Measurements from ENCODE around the gene PPM1J.
"Not testable (repeated sequence)": the region's sequence is repeated elsewhere in the genome, so short reads cannot be mapped to it uniquely, and the experiment has no call there.

The PPM1J gene

GRCh38 chr1:112721966-112722524, 6.9 kb upstream of the PPM1J start:
- DNase-seq = no peak

- not testable (repeated sequence) for DNase-seq
These were observed 6.2 kb upstream of the PPM1J start for GRCh38 chr1:112721294-112721693.

DNA sequence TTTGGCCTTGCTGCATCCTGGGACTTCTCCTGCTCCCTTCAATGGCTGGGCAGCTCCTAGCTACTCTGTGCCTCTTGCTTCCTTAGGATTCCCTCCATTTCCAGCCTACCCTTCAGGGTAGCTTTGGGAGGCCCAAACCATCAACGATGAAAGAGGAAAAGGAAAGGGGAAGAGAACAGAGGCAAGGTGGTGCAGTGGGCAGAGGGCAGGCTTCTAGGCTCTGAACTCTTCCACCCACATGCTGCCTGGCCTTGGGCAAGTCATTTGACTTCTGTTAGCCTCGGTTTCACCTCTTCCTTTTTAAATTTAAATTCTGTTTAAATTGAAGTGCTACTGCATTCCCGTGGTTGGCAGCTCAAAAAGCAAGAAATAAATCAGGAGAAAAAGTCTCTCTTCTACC, 5.7 kb upstream of the PPM1J start:
- no peak for DNase-seq

GRCh38 chr1:112719706-112720105, 4.6 kb upstream of the PPM1J start:
- no peak for DNase-seq

GRCh38 chr1:112718691-112719418, 3.7 kb upstream of the PPM1J start:
- peak; percentile 67 for DNase-seq

- DNase-seq = no peak
These were observed 2.2 kb upstream of the PPM1J start for GRCh38 chr1:112717263-112717873.

DNA sequence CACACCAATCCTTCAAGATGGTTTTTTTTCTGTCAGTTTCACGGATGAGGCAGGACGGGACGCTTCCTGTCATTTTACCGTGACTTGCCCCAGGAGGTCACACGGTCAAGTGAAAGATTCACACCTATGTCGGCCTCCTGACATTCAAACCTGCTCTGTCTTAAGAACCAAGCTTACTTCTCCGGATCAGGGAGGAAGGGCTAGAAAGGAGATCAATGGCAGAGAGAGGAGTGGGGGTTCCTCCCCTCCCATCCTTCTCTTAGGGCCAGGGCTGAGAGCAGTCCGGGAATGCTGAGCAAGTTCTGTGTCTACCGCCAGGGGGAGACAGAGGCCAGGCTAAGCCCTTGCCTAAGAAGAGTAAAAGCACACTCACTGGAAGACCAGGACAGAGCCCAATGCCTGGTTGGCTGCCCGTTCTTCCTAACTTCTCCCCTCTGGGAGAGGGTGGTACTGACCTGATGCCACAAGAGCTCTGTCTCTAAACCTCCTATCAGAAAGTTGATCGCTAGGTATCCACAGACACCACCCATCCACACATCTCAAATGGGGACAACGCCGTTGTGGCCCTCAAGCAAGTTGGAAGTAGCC, 1.1 kb upstream of the PPM1J start:
- DNase-seq = peak; percentile 89

- no peak for DNase-seq
These were observed 544 bp downstream of the PPM1J start for GRCh38 chr1:112714313-112715263.

GRCh38 chr1:112713466-112714312, 1.4 kb downstream of the PPM1J start:
- no peak for DNase-seq

DNA sequence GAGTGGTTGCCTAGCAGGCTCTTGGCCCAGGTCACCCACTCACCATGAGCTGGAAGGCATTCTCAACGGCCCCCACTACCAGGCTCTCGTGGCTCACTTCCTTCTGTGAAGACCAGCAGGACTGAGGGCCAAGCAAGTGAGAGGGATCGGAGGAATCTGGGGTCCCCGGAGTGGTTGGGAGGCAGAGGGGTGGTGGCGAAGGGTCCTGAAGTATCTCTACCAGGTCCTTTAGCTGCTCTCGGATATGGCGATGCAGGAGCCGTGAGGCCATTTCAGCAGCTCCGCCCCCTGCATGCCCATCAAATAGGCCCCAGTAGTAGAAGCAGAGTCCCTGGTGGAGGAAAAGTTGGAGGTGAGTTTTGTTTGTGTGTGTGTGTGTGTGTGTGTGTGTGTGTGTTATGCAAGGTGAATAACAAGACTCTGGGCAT, 2.4 kb downstream of the PPM1J start:
- no peak for DNase-seq

- no peak for DNase-seq
These were observed 2.9 kb downstream of the PPM1J start for GRCh38 chr1:112712191-112712590.

DNA sequence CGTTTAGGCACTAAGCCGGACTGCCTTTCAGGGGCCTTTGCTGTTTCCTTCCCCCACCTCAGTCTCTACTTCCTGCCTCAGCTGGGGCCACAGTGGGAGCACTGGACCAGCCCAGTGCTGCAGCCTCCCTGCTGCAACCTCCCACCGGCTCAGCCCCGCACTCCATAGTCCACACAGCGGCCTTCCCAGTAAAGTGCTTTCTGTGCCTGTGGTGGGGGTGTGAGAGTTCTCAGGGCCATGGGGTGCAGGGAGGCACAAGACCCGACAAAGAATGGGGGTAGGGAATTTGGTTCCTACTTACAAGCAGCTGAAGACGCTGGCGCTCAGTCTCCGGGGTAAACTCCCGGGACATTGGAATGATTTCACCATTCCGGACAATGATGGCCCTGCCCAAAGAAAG, 3.5 kb downstream of the PPM1J start:
- no peak for DNase-seq

GRCh38 chr1:112711041-112711440, 4.1 kb downstream of the PPM1J start:
- DNase-seq = no peak

GRCh38 chr1:112710586-112710985, 4.5 kb downstream of the PPM1J start:
- DNase-seq = no peak

GRCh38 chr1:112710159-112710558, 5.0 kb downstream of the PPM1J start:
- DNase-seq = no peak

- DNase-seq = no peak
These were observed 6.6 kb downstream of the PPM1J start for GRCh38 chr1:112708489-112708888.

DNA sequence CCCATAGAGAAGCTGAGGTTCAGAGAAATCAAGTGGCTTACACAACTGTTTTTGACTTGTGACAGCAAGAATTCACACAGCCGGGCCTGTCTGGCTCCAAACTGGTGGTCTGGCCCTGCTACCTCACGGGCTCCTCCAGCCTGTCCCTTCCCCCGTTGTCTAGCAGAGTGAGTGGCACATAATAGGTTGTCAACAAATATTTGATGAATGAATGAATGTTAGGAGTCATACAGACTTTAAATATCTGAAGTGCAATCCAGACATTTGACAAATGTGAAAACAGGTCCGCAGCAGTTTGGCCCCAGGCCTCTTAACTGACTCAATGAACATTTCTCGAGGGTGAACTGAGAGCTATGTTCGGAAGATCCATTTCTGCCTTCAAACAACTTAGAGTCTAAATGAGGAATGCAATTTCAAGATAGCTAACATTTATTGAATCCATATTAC, 7.1 kb downstream of the PPM1J start:
- DNase-seq = no peak

GRCh38 chr1:112707221-112708001, 7.7 kb downstream of the PPM1J start:
- peak; percentile 88 for DNase-seq

DNA sequence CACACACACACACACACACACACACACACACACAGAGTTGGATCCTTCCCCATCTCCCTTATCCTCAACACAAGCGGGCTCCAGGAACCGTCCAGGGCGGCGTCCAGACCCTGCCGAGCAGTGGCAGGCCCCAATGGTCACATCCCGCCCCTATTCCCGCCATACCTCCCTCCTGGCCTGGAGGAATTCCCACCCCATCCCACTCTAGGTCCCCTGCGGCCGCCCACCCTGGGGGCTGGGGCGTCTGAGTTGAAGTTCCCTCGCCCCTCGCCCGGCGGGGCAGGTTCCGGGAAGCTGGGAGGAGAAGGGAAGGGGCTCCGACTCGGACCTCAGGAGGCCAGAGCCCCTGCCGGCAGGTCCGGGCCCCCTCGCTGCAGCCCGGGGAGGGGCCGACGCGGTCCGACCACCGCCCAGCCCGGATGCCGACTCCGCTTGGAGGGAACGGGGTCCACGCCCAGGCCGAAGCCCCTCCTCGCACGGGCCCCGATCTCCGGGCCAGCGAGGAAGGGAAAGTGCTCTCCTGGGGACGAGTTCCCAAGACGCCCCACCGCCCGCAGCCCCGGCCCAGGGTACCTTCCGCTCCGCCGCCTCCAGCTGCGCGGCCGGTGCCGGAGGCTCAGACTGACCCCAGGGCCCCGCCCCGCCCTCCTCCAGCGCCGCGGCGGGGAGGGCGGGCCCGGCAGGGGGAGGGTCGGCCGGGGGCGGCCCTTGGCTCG, 8.5 kb downstream of the PPM1J start, which contains the start of gene RHOC:
TSS of gene RHOC (minus strand) at position 623 of the 716 bp plus-strand sequence. CDS start 3,328 bp downstream, outside the sequence.
- peak; percentile 76 for DNase-seq
